Thoracic aorta (tissue), 2 donors: Measurements from ENCODE around the gene GCNT1. TPM values are rescaled to one million over a fixed set of nuclear protein-coding genes. Genes with fewer than 3 reads are reported as not detected.

Experiments used
- ATAC-seq: fragments of 150-250 bp; one replicate; pipeline ENCODE4 v1.8.0; 2017; ENCODE audit warnings: low read depth; ENCODE audit not compliant: insufficient number of reproducible peaks, low FRiP score
- DNase-seq: peaks from one replicate; pipeline ENCODE4 v3.0.0-alpha.2; 2020; ENCODE audit warnings: low spot score
- H3K27ac ChIP-seq, 2 donors: fragments of 200-600 bp; sonication (generic); 1 replicate in 1 of 2; 2 replicates in 1 of 2; pipeline ENCODE4 v1.5.1; 2016; ENCODE audit warnings: mild to moderate bottlenecking in 2 of 2, moderate library complexity in 2 of 2
- H3K27me3 ChIP-seq: fragments of 200-600 bp; sonication (generic); replicated peaks from 2 replicates; pipeline ENCODE4 v1.6.0; 2016; ENCODE audit warnings: mild to moderate bottlenecking; ENCODE audit not compliant: insufficient read depth
- H3K36me3 ChIP-seq: fragments of 200-600 bp; sonication (generic); one replicate; pipeline ENCODE4 v1.5.1; 2016
- H3K4me1 ChIP-seq, 2 donors: fragments of 200-600 bp; sonication (generic); 1 replicate in 1 of 2; 2 replicates in 1 of 2; pipeline versions ENCODE4 v1.5.1 to v1.6.0; 2016; ENCODE audit warnings: low read depth in 2 of 2, mild to moderate bottlenecking in 1 of 2; ENCODE audit not compliant: control insufficient read depth in 1 of 2
- H3K4me3 ChIP-seq: fragments of 200-600 bp; sonication (generic); 2 replicates; pipeline ENCODE4 v1.5.1; 2016; ENCODE audit warnings: mild to moderate bottlenecking
- H3K9me3 ChIP-seq: fragments of 200-600 bp; sonication (generic); 2 replicates; pipeline ENCODE4 v1.5.1; 2016
- total RNA-seq, 2 donors: library from RNA; depleted of rRNA; stranded (reverse); fragments of >200 nt; gene quantifications; one replicate each; pipeline versions ENCODE4 v1.1.0 to v1.2.3, GENCODE V29; 2016
- TF ChIP-seq, protein P1 (sequence below): fragments of 200-600 bp; sonication (generic); IDR thresholded peaks from one replicate; pipeline ENCODE4 v1.5.1; 2019; ENCODE audit warnings: antibody characterized with exemption

GCNT1 gene
- total RNA-seq, 2 donors from 2014 or later: 17.1 to 24.1 TPM

DNA sequence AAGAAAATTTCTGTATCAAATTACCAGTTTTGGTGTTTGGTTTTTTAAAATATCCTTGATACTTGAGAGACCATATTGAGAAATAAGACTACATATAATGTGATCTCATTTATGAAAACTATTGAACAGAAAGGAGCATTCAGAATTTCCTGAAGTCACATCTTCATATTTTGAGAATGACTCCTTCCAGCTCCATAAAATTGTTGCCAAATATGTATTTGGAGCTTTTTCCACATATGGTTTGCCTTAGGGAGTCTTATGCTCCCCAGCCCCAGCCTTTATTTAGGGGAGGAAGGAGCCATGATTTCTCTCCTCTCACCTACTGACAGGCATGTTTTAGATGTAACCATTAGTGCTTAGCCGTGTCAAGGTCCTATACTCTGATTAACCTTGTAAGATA lies 51.1 kb downstream of the GCNT1 start:
- no peak overlapping the region for H3K4me3 ChIP-seq
- no peak for ATAC-seq
- H3K4me1 ChIP-seq: no peaks in the 10 kb centered on the region
- H3K9me3 ChIP-seq: no peaks in the 10 kb centered on the region
- DNase-seq: no peak
- TF ChIP-seq, protein P1, sequence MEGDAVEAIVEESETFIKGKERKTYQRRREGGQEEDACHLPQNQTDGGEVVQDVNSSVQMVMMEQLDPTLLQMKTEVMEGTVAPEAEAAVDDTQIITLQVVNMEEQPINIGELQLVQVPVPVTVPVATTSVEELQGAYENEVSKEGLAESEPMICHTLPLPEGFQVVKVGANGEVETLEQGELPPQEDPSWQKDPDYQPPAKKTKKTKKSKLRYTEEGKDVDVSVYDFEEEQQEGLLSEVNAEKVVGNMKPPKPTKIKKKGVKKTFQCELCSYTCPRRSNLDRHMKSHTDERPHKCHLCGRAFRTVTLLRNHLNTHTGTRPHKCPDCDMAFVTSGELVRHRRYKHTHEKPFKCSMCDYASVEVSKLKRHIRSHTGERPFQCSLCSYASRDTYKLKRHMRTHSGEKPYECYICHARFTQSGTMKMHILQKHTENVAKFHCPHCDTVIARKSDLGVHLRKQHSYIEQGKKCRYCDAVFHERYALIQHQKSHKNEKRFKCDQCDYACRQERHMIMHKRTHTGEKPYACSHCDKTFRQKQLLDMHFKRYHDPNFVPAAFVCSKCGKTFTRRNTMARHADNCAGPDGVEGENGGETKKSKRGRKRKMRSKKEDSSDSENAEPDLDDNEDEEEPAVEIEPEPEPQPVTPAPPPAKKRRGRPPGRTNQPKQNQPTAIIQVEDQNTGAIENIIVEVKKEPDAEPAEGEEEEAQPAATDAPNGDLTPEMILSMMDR: no peak
- H3K27me3 ChIP-seq: no peaks in the 10 kb centered on the region
- H3K36me3 ChIP-seq: no peaks in the 10 kb centered on the region
- H3K27ac ChIP-seq: no peak overlapping the region

DNA sequence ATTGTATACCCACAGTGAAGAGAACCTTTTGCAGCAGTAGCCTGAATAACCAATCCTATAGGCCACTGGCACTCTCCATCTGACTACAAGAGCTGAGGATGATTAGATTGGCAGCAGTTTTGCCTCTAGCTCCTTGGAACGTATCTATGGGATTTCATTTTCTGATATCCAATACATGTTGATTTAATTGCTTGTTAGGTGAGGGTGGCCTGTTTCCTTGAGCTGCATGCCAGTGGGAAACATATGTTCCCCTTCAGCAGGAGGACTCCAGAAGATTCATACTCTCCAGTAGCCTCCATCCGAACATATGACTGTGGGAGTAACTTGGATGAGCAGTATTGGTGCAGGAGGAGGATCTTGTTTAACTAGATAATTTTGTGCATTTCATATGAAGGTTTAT lies 51.5 kb downstream of the GCNT1 start:
- no peaks in the 10 kb centered on the region for H3K4me1 ChIP-seq
- H3K27ac ChIP-seq: no peak overlapping the region
- DNase-seq: no peak
- no peaks in the 10 kb centered on the region for H3K9me3 ChIP-seq
- H3K27me3 ChIP-seq: no peaks in the 10 kb centered on the region
- TF ChIP-seq, protein P1: no peak
- no peak for ATAC-seq
- H3K4me3 ChIP-seq: no peak overlapping the region
- no peaks in the 10 kb centered on the region for H3K36me3 ChIP-seq

DNA sequence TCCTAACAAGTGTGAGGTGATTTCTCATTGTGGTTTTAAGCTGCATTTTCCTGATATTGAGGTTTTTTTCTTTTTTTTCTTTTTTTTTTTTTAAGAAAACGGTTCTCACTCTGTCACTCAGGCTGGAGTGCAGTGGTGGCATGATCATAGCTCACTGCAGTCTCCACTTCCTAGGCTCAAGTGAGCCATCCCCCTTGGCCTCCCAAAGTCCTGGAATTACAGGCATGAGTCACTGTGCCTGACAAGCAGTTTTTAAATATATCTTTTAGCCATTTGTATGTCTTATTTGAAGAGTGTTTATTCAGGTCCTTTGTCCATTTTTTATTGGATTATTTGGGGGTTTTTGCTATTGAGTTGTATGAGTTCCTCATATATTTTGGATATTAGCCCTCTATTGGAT lies 53.8 kb downstream of the GCNT1 start:
- DNase-seq: no peak
- Histone ChIP-seq H3K4me3 (no peak overlapping the region), H3K36me3 (no peaks in the 10 kb centered on the region), H3K9me3 (no peaks in the 10 kb centered on the region), H3K27me3 (no peaks in the 10 kb centered on the region), H3K4me1 (no peaks in the 10 kb centered on the region), H3K27ac (no peak overlapping the region)
- ATAC-seq: no peak
- TF ChIP-seq, protein P1: no peak

DNA sequence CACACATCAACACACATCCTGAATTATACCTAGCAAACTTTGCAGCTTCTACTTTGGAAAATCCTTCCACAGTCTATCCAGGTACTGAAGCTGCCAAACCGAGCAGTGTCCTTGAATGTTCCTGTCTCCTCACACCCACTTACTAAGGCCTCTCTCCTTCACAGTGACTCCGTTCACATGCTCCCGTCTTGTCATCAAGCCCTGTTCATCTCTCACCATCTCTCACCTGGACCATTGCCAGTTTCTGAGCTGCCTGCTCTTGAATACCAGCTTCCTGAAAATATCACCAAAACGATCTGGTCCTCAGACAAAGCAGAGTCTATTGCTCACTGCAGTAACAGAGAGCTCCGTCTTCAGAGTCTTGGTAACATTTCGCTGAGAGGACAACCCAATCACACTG lies 57.4 kb downstream of the GCNT1 start:
- no peak overlapping the region for H3K27ac ChIP-seq
- TF ChIP-seq, protein P1: no peak
- DNase-seq (no peak), ATAC-seq (no peak)
- H3K4me1 ChIP-seq: no peaks in the 10 kb centered on the region
- no peaks in the 10 kb centered on the region for H3K27me3 ChIP-seq
- no peaks in the 10 kb centered on the region for H3K9me3 ChIP-seq
- no peak overlapping the region for H3K4me3 ChIP-seq
- no peaks in the 10 kb centered on the region for H3K36me3 ChIP-seq

DNA sequence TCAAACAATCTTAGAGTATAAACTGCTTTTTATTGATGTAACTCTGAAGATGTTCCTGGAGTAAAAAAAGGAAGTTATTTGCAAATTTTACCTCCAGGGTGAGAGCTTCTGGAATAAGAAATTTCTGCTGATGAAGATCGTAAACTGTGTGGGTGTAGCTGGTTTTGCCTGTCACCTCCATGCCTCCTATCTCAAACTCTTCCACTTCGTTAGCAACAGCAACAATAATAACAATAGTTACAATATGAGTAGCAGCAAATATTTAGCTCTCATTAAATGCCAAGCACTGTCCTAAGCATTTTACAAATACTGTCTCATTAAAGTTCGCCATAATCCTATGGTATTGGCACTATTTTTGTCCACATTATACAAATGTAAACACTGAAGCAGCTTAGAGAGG lies 57.9 kb downstream of the GCNT1 start:
- H3K4me1 ChIP-seq: no peaks in the 10 kb centered on the region
- H3K36me3 ChIP-seq: no peaks in the 10 kb centered on the region
- TF ChIP-seq, protein P1: no peak
- H3K27ac ChIP-seq: no peak overlapping the region
- ATAC-seq: no peak
- H3K4me3 ChIP-seq: no peak overlapping the region
- no peaks in the 10 kb centered on the region for H3K27me3 ChIP-seq
- DNase-seq: no peak
- no peaks in the 10 kb centered on the region for H3K9me3 ChIP-seq
